HG03460 (cell line): ENCODE measurements around the gene OR2T27.
A peak's percentile ranks its signal among the peaks of the same experiment; 100 is the strongest.
"Not testable (repeated sequence)": the region's sequence is repeated elsewhere in the genome, so short reads cannot be mapped to it uniquely, and the experiment has no call there.

Source experiments
- ATAC-seq: cut with Tn5 transposase; IDR thresholded peaks from one replicate; pipeline ENCODE4 v1.9.1; 2021; ENCODE audit not compliant: unreplicated experiment

The OR2T27 gene

DNA sequence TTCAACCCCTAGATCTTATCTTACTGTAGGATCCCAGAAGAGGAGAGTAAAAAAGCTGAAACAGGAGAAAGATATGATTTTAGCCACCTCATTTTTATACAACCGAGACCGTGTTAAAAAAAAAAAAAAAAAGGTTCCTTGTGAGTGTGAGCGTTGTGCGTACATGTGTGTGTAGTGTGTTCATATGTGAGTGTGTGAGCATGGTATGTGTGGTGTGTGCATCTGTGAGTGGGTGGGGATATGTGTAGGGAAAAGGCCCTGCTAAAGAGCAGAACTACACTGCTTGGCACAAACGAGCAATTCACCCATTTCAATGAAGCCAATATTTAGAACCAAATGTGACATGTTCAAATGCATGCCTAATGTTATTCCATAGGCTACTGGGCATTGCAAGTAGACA is 13.7 kb downstream of the OR2T27 start:
- ATAC-seq = peak; percentile 10

GRCh38 chr1:248640906-248641305 is 14.4 kb downstream of the OR2T27 start:
- peak; percentile 43 for ATAC-seq

GRCh38 chr1:248639652-248640051 is 15.7 kb downstream of the OR2T27 start:
- peak; percentile 29 for ATAC-seq

GRCh38 chr1:248636612-248637011 is 18.7 kb downstream of the OR2T27 start:
- ATAC-seq = not testable (repeated sequence)

DNA sequence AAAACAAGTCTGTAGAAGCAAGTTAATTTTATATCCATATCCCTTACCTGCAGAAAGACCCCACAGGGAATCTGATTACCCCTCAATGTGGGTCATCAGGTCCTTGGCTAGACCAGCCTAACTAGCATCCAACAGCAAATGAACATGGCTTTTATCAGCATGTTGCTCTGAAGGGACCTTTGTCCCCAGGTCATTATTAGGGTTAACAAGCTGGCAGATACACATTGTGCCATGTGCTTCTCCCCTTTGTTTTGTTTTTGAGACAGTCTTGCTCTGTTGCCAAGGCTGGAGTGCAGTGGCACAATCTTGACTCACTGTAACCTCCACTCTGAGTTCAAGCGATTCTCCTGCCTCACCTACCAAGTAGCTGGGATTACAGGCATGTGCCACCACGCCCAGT is 20.3 kb downstream of the OR2T27 start, which contains the start of gene OR2T11:
OR2T11 (minus strand) TSS at position 101 of the 400 bp plus-strand sequence. CDS start 7,963 bp downstream, outside the sequence.
- not testable (repeated sequence) for ATAC-seq

- no peak for ATAC-seq
These were observed 23.8 kb downstream of the OR2T27 start for GRCh38 chr1:248631354-248632008.

DNA sequence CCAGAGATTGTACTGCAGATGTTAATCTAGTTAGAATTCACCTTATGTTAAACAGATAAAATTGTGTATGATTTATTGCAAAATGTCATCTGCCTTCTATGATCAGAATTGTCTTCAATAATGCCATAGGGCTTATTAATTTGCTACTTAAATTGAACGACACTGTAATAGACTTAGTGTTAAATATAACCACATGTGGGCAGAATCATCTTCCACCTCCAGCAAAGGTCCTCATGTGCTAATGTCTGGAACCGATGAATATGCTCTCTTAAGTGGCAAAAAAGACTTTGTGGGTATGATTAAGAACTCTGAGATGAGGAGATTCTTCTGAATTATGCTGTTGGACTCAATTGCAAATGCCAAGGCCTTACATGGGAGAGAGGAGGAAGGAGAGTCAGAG is 24.8 kb downstream of the OR2T27 start:
- ATAC-seq = no peak

DNA sequence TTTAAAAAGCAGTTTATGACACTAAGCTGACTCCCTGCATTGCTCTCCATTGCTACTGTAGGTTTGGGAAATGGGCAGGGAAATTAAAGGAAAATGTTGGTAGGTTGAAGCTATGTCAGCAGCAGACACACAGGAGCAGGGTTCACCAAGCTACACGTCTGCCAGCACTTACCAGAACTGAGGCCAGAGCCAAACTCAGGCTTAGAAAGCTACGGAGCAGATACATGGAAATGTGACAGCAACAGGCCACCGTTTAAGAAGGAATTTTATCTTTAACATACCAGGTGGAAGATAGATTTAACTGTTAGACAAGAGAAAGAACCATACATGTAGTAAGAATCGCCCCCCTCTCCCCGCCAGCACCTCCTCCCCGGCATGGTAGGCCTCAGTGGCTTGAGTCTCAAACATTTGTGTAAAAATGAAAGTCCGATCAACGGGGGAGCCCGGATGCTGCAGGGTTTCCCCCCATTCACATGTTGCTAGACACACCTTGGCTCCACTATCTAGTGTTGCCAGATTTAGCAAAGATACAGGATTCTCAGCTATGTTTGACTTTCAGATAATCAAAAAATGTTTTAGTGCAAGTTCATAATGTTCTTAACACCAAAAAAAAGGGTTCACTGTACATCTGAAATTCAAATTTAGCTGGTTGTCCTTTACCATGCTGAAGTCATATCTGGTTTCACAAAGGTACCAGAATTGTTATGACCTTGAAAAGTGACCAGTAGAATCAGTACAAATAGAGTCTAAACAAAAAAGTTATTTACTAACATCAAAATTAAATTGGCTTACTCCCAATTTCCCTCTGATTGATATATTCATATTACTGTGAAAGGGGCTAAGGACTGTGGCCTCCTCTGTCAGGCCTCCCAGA is 27.1 kb downstream of the OR2T27 start:
- no peak for ATAC-seq

DNA sequence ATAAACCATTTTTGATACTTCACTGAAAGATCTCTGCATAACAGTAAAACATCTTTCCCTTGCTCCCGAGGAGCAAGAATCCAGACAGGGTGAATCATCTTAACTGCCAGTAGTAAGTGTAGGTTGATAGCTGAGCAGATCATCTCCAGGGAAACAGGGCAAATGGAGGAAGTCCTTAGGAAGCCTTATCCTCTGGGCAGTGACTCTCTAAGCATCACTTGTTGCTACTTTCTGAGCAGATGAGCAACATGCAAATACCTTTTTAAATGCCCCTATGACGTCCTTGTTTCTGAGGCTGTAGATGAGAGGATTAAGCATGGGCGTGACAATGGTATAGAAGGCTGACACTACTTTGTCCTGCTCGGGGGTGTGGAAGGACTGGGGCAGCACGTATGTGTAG is 29.4 kb downstream of the OR2T27 start:
- ATAC-seq = no peak

DNA sequence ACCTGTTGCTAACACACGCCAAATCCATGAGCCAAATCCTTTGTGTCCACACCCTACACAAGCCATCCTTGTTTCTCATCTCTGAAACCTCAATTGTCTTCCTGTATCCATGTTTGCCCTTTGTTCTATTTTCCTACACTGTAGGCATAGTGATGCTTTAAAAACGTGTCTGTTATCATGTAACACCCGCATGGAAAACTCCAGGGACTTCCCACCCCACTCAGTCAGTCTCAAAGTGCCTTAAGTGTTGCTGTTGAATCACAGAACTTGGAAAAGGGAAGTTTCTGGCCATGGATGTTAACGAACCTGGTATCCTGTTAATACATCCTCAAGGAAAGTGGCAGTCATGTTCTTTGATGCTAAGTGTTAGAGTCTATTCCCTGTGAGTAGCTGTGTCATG is 30.2 kb downstream of the OR2T27 start:
- no peak for ATAC-seq

DNA sequence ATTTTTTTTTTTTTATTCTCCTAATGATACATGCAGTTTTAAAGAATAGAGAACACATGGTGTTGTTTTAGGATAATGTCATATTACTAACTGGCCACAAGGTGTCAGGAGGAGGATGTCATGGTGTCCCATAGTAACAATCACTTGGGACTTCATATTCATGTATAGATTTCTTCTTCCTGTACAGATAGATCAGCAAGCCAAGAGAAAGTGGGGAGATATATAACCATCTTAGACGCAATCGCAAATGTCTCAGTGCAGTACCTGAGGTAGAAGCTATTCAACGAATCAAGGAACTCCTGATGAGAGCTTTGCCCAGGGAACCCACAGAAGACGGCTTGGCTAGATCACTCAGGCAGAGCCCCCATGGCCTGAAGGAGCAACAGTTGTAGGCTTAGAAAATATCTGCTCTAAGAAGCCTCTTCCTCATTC is 32.7 kb downstream of the OR2T27 start:
- ATAC-seq = peak; percentile 88

GRCh38 chr1:248621770-248622169 is 33.6 kb downstream of the OR2T27 start:
- ATAC-seq = no peak

GRCh38 chr1:248618878-248619277 is 36.5 kb downstream of the OR2T27 start:
- ATAC-seq = no peak

DNA sequence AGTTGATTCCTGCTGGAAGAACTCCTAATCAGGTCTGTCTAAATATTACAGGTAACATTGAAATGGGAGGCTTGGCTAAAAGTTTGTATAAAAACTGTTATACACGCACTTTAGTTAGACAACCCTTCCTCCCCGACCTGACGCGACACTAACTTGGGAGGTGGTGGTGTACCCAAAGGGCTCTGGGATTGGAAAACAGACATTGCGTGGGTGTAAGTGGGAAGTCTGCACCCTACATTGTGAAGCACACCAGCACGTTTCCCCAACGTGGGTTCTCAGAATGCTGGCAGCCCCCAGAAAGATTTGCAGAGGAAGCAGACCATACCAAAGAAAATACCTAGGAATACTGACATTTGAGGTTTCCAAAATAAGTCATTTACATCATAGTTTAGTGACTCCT is 37.2 kb downstream of the OR2T27 start:
- no peak for ATAC-seq

DNA sequence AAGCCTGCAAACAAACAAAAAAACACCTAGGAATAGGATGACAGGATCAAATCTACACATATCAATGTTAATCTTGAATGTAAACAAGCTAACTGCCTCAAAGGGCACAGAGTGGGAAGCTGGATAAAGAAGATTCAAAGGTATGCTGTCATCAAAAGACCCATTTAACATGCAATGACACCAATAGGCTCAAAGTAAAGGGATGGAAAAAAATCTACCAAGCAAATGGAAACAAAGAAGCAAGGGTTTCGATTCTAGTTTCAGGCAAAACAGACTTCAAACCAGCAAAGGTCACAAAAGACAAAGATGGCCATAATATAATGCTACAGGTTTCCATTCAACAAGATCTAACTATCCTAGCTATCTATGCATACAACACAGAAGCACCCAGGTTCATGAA is 41.6 kb downstream of the OR2T27 start:
- ATAC-seq = no peak

- no peak for ATAC-seq
These were observed 43.4 kb downstream of the OR2T27 start for GRCh38 chr1:248611883-248612414.

DNA sequence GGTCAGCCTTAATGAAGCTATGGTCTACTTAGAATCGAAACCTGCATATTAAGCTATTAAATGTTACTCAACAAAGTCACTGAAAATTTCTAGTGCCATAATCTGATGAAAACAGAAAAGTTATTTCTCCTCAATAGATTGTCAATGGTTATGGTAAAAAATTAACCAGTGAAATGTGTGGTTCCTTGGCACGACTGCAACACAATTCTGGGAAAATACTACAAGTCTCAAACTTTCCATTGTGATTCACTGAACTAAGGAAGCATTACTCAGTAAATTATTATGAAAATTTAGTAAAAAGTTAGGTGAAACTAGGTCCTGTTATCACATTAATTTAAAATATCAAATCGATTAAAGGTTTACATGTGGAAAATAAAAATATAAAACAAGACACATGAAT is 45.0 kb downstream of the OR2T27 start:
- no peak for ATAC-seq
